HG03571 (cell line): ENCODE data around the gene CBFA2T3.

Experiments
- ATAC-seq: cut with Tn5 transposase; IDR thresholded peaks from one replicate; pipeline ENCODE4 v1.9.1; 2021; ENCODE audit not compliant: unreplicated experiment

CBFA2T3 gene

DNA sequence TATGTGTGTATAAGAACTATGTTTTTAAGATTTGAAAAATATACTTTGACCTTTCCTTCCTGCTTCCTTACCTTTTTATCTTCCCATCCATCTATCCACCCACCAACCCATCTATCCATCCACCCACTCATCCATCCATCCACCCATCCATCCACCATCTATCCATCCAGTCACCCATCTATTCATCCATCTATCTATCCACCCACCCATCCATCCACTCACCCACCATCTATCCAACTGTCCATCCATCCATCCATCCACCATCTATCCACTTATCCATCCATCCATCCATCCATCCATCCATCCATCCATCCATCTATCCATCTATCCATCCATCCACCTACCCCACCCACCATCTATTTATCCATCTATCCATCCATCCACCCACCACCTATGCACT, 12.4 kb downstream of the CBFA2T3 start:
- no peak for ATAC-seq

DNA sequence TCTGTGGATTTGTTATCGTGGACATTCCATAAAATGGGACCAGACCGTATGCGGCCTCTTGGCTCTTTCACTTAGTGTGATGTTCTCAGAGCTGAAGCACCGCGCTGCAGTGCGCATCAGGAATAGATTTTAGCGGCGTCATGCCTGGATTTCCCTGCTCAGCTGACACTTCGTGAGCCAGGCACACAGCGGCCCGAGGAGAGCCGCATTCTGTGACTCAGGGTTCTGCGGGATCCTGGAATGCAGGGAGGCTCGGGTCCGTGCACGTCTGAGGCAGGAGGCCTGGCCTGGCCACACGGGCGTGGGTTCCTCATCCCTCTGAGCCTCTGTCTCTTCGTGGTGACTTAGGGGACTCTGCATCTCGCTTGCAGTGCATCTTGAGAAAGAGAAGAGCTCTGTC, 13.4 kb downstream of the CBFA2T3 start:
- ATAC-seq, result no peak

DNA sequence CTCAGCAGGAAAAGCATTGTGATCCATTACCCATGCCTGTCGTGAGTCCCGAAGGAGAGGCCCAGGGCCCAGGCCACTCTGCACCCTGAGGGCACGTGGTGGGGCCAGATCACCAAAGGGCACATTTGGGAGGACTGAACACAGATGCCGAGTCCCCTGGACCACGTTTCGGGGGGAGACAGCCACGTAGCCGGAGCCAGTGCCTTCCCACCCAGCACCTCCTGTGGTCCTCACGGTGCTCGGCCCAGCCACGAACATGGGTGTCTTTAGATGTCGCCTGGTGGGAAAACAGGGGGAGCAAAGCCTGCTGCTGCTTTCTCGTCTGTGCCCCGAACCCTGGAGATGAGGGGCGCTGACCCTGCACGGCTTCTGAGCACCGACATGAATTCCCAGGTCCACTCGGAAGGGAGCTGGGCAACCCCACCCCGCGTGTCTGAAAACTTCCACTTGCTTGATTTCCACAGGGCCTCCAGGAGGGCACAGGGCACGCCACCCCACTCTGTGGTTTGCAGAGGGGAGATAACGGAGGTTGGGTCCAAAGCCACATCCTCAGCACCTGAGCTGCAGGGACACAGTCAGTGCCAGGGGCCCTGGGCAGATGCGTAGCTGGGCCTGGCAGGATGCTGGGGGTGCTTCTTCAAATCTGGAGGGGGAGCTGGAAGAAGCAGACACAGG, 14.4 kb downstream of the CBFA2T3 start:
- ATAC-seq, result no peak

DNA sequence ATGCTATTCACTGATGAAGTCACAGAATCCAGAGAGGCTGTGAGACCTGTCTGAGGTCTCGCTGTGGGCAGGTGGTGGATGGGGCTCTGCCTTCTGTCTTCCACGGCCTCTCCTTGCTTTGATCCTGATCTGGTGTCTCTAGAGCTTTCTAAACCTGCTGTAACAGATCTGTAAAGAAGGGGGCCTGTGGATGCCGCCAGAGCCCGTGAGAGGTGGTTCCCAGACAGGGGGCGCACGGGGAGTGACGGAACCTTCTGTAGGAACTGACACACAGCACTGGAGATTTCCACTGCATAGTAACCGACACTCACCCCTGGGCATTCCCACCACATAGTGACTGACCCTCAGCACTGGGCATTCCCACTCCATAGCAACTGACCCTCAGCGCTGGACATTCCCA, 16.0 kb downstream of the CBFA2T3 start:
- ATAC-seq, result no peak

DNA sequence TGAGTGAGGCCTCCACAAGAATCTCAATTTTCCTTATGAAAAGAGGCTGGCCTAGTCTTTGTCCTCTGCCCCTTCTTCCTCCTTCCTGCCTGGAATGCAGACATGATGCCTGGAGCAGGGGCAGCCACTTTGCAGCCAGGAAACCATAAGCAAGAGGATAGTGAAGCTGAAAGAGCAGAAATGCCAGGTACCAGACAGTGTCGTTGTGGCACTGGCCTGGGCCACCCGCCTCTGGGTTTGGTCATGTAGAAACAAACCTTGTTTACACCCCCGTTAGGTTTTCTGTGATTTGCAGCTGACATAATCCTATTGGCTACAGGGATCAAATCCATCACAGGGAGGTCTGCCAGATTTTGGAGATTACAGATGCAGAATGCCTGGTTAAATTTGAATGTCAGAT, 16.5 kb downstream of the CBFA2T3 start:
- no peak for ATAC-seq

DNA sequence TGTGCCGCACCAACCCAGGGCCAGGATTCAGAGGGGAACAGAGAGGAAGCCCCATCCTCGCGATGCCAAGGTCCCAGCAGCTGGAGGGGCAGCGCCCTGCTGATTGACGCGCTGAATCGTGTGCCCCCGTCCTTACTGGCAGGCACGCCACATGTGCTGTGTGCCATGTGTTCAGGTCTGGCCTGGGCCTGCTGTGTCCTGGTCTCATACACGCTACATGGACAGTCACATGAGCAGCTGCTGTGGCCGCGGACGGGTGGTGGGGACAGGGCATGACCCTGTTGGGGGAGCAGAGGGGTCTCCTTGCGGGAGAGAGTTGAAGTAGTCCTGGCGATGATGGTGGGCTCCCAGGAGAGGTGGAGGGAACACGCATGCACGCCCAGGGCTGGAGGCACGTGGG, 18.0 kb downstream of the CBFA2T3 start:
- no peak for ATAC-seq

DNA sequence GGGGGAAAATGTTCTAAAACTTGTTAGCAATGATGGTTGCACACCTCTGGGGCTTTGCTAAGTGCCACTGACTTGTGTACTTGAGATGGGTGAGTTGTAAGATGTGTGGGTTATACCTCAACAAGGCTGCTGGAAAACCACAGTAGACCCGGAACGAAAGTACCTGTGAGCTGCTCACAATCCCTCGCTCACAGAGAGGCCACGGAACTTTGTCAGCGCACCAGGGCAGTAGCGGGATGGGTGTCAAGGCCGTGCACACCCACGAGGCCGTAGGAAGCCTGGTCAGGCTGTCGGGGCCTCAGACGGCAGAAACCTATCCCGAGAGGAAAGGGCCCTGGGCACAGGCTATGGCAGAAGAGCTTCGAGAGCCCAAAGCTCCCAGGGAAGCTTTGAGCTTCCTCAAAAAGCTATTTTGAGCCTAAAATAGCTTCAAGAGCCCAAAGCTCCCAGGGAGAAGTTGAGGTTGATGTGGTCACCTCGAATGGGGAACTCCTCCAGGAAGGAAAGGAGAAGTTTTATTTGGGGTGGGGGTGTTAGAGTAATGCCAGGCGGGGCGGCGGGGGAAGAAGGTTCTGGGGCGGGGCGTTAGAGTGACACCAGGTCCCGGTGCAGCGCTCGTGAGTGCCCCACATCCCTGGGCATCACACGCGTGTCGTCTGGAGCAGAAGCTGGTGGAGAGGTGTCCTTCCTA, 19.0 kb downstream of the CBFA2T3 start:
- no peak for ATAC-seq

DNA sequence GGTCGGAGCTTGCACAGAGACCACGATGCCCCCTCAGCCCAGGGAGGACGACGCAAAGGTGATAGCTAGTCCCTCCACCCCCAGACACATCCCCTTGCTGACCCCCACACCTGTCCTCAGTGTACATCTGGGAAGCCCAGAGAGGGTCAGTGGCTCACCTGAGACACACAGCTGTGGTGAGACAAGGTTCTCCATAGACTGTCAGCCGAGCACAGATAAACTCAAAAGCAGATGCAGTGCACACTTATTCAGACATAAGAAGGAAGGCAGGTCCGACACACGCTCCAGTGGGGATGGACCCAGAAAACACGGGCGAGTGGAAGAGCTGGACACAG, 19.6 kb downstream of the CBFA2T3 start:
- no peak for ATAC-seq

DNA sequence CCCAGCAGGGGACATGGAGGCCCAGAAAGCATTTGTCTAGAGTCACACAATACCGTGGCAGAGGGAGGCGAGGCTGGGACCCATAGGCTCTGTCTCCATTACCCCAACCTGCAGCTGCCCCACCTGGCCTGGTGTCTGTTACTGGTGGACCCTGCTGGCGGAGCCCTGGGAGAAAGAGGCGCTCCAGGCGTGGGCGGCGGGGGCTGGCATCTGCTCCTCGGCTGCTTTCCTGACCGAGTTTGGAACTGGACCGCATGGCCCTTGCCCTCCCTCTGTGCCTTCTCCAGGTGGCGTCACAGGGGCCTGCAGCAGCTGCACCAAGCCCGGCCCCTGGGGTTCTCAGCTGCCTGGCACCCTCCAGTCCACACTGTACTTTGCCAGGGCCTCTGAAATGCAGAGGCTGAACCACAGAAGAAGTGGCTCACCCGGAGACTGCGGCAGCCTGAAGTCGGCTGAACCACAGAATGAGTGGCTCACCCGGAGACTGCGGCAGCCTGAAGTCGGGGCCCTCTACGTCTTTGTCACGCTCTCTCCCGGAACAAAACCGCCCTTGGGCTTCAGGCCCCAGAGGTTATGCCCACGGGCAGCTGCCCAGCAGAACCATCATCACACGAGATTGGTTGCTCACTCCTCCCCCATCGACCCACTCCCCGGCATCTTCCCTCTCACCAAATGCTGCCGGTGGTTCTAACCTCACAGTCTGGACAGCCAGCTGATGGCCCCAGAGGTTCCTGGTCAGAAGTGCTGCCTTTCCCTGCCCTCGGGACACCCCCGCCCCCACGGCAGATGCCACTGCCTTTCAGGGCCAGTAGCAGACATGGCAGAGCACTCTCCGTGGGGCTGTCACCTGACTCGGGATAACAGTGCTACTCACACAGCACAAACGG, 20.2 kb downstream of the CBFA2T3 start:
- no peak for ATAC-seq

DNA sequence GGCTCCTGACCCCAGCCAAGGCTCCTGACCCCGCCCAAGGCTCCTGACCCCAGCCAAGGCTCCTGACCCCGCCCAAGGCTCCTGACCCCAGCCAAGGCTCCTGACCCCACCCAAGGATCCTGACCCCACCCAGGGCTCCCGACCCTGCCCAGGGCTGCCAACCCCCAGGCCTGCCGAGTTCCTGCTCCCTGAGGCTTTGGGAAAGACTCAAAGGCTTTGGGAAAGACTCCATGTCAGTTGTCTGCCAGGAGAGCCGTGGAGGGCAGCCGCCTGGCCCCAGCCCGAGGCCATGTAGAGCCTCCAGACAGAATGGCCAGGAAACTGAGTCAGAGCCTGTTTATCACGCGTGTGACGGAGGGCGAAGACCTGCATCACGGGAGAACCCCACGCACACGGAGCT, 21.1 kb downstream of the CBFA2T3 start:
- no peak for ATAC-seq

DNA sequence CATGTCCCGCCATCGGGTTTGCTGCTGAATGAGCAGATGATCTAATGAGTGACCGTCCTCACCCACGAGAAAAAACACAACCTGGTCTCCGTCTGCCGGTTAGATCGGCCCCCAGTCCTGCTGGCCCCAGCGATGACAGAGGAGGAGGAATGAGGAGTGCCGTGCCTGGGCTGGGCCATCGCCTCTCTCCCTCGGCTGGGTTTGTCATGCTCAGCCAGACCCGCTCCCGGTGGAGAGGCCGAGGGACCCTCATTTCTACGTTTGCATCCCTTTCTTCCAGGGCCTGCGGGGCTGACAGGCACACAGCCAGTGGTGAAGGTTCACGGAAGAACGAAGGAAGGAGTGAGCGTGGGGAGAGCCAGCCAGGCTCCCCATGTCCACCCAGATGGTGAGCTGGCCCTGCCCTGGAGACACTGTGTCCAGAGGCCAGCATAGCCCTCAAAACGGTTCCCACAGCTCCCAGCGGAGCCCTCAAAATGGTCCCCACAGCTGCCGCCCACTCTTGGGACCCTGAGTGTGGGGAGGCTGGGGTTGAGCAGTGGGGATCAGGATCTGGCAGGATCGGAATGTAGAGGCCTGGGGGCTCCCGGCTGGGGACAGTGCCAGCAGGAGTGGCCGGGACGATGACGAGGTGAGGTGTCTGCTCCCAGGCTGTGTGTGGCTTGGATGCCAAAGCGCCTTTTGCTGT, 23.9 kb downstream of the CBFA2T3 start:
- ATAC-seq, result no peak

DNA sequence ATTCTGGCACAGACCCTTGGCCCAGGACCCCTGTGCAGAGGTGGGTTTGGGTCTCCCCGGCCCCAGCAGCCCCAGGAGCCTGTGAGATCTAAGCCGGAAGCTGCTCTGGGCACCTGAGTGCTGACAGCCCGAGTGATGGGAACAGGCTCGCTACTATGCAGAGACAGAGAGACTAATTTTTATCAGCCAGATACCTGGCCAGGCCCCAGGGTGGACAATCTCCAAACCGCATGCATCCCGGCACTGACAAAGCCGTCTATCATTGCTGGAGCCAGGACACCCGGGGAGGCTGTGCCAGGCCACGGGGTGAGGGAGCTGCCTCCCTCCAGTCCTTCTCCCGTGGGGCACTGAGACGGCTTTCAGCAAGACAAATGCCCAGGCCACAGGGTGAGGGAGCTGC, 25.0 kb downstream of the CBFA2T3 start:
- no peak for ATAC-seq

DNA sequence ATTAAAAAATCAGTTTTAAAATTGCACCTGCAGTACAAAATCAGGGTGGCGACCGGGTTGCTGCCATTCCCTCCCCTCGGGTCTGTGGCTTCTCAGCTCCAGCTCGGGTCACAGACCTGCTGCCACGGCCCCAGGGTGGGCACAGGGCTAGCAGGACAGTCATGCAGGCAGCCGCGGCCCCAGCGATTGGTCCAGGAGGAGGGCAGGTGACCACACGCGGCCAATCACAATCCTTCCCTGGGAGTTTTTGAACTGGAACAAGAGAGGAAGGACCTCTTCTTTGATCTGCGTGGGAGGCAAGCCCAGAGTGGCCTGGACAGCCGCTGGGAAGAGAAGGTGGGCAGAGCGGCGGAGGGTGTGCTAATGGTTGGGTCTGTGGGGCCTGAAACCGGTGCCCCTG, 25.5 kb downstream of the CBFA2T3 start:
- no peak for ATAC-seq

DNA sequence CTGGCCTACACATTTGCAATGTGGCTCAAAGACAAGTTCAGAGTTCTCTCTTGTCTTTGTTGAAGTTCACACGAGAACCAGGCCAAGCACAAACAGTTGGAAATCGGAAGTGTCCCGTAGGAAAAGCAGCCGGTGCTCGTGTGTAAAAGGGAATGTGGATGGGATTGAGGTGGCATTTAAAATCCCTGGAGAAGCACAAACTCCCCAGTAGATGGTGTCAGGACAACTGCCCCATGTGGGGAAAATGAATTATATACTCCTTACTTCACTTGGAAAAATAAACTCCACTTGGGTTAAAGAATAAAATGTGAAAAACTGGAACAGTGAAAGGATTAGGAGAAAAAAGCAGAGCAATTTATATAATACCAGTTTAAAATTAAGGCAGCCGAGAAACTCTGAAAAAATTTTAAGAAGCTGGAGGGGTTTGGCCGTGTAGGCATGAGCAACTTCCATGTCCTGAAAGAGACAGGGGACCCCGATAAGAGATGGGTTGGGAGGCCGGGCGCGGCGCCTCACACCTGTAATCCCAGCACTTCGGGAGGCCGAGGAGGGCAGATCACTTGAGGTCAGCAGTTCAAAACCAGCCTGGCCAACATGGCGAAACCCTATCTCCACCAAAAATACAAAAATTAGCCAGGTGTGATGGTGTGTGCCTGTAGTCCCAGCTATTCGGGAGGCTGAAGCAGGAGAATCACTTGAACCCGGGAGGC, 28.1 kb downstream of the CBFA2T3 start:
- no peak for ATAC-seq

DNA sequence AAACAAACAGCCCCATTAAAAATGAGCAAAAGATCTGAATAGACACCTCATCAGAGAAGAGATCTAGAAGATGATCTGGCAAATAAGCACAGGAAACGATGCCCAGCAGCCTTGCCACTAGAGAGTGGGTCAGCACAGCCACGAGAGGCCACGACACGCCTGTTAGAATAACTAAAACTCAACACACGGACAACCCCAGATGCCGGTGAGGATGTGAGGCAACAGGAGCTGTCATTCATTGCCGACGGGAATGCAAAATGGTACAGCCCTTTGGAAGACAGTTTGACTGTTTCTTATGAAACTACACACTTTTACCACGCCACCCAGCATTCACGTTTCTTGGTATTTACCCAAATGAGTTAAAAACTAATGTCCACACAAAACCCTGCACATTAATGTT, 31.5 kb downstream of the CBFA2T3 start:
- no peak for ATAC-seq

DNA sequence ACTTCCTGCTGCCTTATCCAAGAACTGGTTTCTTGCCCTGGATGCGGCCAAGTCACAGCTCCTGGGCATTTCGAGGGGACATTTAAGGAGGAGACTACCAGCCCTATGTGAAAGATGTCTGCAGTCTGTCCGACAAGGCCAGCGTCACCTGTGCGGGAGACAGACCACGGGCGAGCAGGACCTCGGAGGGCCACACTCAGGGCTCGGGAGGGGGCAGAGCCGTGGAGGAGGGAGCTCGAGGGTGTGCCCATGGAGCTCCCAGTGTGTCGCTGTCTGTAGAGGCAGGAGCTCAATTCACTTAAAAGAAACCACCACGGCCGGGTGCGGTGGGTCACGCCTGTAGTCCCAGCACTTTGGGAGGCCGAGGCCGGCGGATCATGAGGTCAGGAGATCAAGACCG, 33.3 kb downstream of the CBFA2T3 start:
- no peak for ATAC-seq

DNA sequence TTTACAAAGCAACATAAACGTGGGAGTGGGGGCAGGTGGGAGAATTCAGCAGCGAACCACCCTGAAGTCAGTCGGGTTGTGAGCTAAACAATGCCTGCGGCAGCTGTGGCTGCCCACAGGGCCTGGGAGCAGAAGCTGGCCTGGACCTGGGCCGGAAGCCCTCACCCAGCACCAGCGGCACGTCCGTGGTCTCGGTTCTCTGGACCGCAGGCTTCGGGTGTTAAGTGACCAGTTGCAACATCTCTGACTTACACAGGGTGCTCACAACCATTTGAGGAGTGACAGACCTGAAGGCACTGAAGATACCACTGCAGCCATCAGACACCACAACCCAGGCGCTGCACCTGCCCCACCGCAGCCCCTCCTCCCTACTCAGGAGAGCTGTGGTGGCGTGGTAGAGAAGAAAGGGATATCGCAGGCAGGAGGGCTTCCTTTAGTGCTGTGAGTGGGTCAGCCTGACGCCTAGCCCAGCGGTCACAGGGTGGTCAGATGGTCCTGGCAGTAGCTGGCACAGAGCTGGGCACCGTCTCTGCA, 33.8 kb downstream of the CBFA2T3 start:
- ATAC-seq, result no peak

DNA sequence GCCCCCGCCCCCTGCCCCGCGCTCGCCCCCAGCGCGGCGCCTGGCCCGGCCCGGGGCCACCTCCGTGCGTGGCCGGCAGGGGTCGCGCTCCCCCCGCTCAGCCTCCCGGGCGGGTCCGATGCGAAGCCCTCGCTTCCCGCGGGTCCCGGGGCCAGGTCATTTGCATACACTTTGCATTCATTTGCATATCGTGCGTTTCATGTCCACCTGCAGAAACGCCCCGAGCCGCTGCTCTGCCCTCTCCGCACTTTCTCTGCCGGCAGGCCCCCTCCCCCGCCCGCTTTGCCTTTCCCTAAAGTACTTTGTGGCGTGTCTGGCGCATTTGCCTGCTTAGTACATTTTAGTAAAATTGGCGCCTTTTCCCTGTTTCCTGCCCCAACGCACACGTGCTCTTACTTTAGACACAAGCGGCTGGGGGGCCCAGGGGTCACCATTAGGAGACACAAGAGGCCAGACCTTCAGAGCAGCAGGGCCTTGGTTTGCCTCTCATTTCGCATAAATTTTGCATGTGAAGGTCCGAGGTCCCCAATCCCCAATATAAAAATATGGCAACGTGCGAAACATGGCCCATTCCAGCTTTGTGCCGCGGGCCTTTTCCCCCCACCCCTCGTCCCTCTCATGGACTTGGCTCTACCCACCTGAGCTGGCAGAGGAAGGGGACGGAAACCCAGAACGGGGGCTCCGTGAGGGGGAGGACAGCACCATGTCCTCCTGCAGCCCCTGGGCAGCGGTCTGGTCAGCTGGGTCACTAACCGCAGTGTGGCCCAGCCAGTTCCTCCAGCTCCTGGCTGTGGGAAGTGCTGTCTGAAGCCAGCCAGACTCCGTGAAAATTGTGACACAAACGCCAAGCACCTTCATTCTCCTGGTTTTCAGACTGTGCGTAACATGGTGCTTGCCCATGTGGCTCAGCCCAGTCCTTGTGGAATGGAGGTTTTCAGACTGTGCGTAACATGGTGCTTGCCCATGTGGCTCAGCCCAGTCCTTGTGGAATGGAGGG, 34.8 kb downstream of the CBFA2T3 start:
- ATAC-seq, result peak; percentile 52
